HG02981 (cell line): ENCODE measurements around the gene QRFP.

Experiments
- ATAC-seq: cut with Tn5 transposase; IDR thresholded peaks from one replicate; pipeline ENCODE4 v1.9.1; 2021; ENCODE audit warnings: mild to moderate bottlenecking, moderate library complexity; ENCODE audit not compliant: unreplicated experiment

Gene QRFP

GRCh38 chr9:130896233-130897014 is at the start of gene QRFP:
QRFP (minus strand) TSS chr9:130896812; CDS start chr9:130893838, 2,974 bp downstream.
- ATAC-seq = no peak

- ATAC-seq = no peak
These were observed 48.6 kb upstream of the QRFP start for GRCh38 chr9:130945173-130945572.

- no peak for ATAC-seq
These were observed 48.0 kb upstream of the QRFP start for GRCh38 chr9:130944510-130945058.

- no peak for ATAC-seq
These were observed 47.2 kb upstream of the QRFP start for GRCh38 chr9:130943777-130944176.

- no peak for ATAC-seq
These were observed 46.6 kb upstream of the QRFP start for GRCh38 chr9:130943221-130943620.

GRCh38 chr9:130942679-130943078 is 46.1 kb upstream of the QRFP start:
- no peak for ATAC-seq

GRCh38 chr9:130942084-130942483 is 45.5 kb upstream of the QRFP start:
- no peak for ATAC-seq

GRCh38 chr9:130940693-130941576 is 44.3 kb upstream of the QRFP start:
- no peak for ATAC-seq

- ATAC-seq = no peak
These were observed 43.5 kb upstream of the QRFP start for GRCh38 chr9:130940027-130940549.

GRCh38 chr9:130939405-130940026 is 42.9 kb upstream of the QRFP start:
- ATAC-seq = no peak

- ATAC-seq = no peak
These were observed 42.2 kb upstream of the QRFP start, which contains the start of gene FIBCD1 for GRCh38 chr9:130938652-130939404. FIBCD1 (minus strand) TSS chr9:130939247; CDS start chr9:130938607, 640 bp downstream.

- no peak for ATAC-seq
These were observed 41.6 kb upstream of the QRFP start for GRCh38 chr9:130938184-130938651.

- no peak for ATAC-seq
These were observed 40.8 kb upstream of the QRFP start for GRCh38 chr9:130937146-130938076.

GRCh38 chr9:130936285-130937117 is 39.9 kb upstream of the QRFP start:
- ATAC-seq = no peak

- no peak for ATAC-seq
These were observed 39.1 kb upstream of the QRFP start for GRCh38 chr9:130935648-130936271.

GRCh38 chr9:130934702-130935647 is 38.4 kb upstream of the QRFP start:
- ATAC-seq = no peak
